ENCODE results near the gene SLC25A42. TPM values are rescaled to one million over a fixed set of nuclear protein-coding genes. Genes with fewer than 3 reads are reported as not detected.
A peak's percentile ranks its signal among the peaks of the same experiment; 100 is the strongest.
"Not testable (repeated sequence)": the region's sequence is repeated elsewhere in the genome, so short reads cannot be mapped to it uniquely, and the experiment has no call there.

SLC25A42 gene, protein sequence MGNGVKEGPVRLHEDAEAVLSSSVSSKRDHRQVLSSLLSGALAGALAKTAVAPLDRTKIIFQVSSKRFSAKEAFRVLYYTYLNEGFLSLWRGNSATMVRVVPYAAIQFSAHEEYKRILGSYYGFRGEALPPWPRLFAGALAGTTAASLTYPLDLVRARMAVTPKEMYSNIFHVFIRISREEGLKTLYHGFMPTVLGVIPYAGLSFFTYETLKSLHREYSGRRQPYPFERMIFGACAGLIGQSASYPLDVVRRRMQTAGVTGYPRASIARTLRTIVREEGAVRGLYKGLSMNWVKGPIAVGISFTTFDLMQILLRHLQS
- 4.5 and 6.2 TPM in 2 replicates for total RNA-seq (2014; rRNA removed; shearing (Covaris generic); ENCODE audit: low replicate concordance)

DNA sequence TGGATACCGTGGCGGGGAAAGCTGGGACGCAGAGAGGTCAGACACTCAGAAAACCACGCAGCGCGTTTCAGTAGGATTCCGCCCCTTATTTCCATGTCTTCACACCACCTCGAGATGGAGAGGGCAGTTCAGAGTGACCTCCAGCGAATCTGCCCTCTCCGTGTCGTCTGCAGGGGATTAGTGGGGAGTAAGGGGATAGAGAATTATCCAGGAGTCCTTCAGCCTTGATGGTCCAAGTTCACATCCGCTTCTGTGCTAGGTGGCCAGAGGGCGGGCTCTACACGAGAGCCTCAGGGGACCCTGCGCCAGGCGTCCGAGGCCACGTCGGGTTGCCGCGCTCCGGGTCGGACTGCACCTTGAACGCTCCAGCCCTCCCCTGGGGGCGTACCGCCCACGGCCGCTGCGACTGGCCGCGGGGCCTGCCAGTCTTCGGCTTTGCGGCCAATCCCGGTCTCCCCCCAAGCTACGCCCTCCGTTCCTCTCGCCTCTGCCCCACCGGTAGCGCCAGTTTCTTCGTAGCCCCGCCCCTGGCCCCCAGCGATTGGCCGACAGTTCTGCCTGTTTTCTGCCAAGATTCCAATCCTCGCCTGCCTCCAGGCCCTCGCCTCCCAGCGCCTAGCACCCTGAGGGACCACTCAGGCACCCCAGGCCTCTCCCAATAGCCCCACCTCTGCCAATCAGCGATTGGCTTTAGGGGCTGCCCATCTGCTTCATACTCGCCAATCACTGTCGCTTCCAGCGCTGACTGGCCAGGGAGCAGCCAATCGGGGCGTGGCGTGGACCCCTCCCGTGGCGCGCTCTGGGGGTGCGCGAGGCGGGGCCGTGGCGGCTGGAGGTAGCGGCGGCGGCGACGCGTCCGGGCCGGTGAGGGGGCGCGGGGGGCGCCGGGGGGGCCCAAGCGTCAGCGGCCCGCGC, at the start of gene SLC25A42:
TSS of gene SLC25A42 (plus strand) at position 812 of the 915 bp plus-strand sequence. CDS start 32,131 bp downstream, outside the sequence.
- H3K4me2 ChIP-seq (ENCODE audit: low read depth, low read length, poor library complexity, severe bottlenecking), result peak within 1 kb of the TSS; percentile 78
- H3K9me2 ChIP-seq (replicated peaks; ENCODE audit: insufficient read depth, low read length), result no peaks in the 10 kb centered on the region
- no peak within 1 kb of the TSS for H3K27ac ChIP-seq (ENCODE audit: low read length)
- H3K4me3 ChIP-seq (ENCODE audit: low read length), result peak within 1 kb of the TSS; percentile 66
- H3K4me1 ChIP-seq (ENCODE audit: low read length), result peaks cover 42% of the 10 kb centered on the region
- no peaks in the 10 kb centered on the region for H3K9me3 ChIP-seq (ENCODE audit: low read length)
- no peaks in the 10 kb centered on the region for H3K79me2 ChIP-seq (ENCODE audit: low read length)
- no peak within 1 kb of the TSS for H2AFZ ChIP-seq (ENCODE audit: low read length)
- H4K20me1 ChIP-seq (ENCODE audit: insufficient read depth, low read depth, low read length), result no peaks in the 10 kb centered on the region
- H3K9ac ChIP-seq (ENCODE audit: low read length), result peak within 1 kb of the TSS; percentile 70
- H3K27me3 ChIP-seq (ENCODE audit: low read length), result no peaks in the 10 kb centered on the region
- no peaks in the 10 kb centered on the region for H3K36me3 ChIP-seq (ENCODE audit: insufficient read depth, low read length)
- peak; percentile 100 for DNase-seq

DNA sequence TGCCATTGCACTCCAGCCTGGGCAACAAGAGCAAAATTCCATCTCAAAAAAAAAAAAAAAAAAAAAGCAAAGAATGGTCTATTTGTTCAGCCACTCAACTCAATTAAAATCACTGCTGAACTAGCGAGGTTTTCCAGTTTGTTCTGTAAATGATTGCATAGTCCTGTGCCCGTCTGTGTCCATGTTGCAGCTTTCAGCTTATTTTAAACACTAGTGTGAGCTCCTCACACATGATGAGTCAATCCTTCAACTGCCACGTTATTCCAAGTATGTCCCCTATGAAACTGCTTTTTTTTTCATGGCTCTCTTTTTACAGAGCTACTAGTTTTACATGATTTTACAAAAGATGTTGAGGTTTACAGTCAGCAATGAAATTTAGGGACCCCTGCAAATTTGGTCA, 42.7 kb upstream of the SLC25A42 start:
- H2AFZ ChIP-seq (ENCODE audit: low read length), result no peak overlapping the region
- no peak overlapping the region for H3K4me2 ChIP-seq (ENCODE audit: low read depth, low read length, poor library complexity, severe bottlenecking)
- no peak overlapping the region for H3K9ac ChIP-seq (ENCODE audit: low read length)
- H3K27ac ChIP-seq (ENCODE audit: low read length), result no peak overlapping the region
- no peak for DNase-seq
- H3K36me3 ChIP-seq (ENCODE audit: insufficient read depth, low read length), result peaks cover 54% of the 10 kb centered on the region
- no peaks in the 10 kb centered on the region for H3K27me3 ChIP-seq (ENCODE audit: low read length)
- no peaks in the 10 kb centered on the region for H3K9me2 ChIP-seq (replicated peaks; ENCODE audit: insufficient read depth, low read length)
- H4K20me1 ChIP-seq (ENCODE audit: insufficient read depth, low read depth, low read length), result peaks cover 58% of the 10 kb centered on the region
- H3K4me1 ChIP-seq (ENCODE audit: low read length), result no peaks in the 10 kb centered on the region
- no peaks in the 10 kb centered on the region for H3K9me3 ChIP-seq (ENCODE audit: low read length)
- no peak overlapping the region for H3K4me3 ChIP-seq (ENCODE audit: low read length)
- H3K79me2 ChIP-seq (ENCODE audit: low read length), result peaks cover 88% of the 10 kb centered on the region

DNA sequence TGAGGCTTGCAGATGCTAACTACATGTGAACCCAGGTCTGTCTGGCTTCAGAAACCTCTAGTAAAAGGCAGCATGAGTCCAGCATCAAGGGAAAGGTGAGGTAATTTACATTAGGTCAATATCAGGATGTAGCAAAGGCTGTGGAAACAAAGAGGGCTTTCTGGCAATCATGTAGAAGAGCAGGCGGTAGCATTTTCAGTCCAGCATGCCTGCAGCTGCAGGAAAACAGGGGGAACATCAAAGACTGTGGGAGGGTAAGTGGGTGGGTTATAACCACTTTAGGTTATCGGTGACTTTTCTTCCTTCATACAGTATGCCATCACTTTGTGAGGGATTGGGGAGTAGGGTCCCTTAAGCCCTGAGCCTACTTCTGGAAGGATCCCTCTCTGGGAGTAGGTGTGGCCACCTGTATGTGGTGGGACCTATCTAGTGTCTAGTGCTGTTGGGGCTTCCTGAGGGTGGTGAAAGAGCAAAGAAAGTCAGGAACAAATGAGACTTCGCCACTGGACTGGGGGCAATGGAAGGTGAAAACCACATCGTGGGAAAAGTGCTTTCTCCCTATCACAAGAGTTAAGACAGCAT, 41.3 kb upstream of the SLC25A42 start:
- Histone ChIP-seq H3K27ac (ENCODE audit: low read length) (no peak overlapping the region), H3K4me3 (ENCODE audit: low read length) (no peak overlapping the region), H3K27me3 (ENCODE audit: low read length) (no peaks in the 10 kb centered on the region), H3K4me1 (ENCODE audit: low read length) (no peaks in the 10 kb centered on the region), H3K4me2 (ENCODE audit: low read depth, low read length, poor library complexity, severe bottlenecking) (no peak overlapping the region), H3K9ac (ENCODE audit: low read length) (no peak overlapping the region), H3K79me2 (ENCODE audit: low read length) (peaks cover 88% of the 10 kb centered on the region), H3K9me3 (ENCODE audit: low read length) (no peaks in the 10 kb centered on the region), H3K9me2 (replicated peaks; ENCODE audit: insufficient read depth, low read length) (no peaks in the 10 kb centered on the region), H3K36me3 (ENCODE audit: insufficient read depth, low read length) (peaks cover 58% of the 10 kb centered on the region), H4K20me1 (ENCODE audit: insufficient read depth, low read depth, low read length) (peaks cover 59% of the 10 kb centered on the region), H2AFZ (ENCODE audit: low read length) (no peak overlapping the region)
- DNase-seq, result no peak

DNA sequence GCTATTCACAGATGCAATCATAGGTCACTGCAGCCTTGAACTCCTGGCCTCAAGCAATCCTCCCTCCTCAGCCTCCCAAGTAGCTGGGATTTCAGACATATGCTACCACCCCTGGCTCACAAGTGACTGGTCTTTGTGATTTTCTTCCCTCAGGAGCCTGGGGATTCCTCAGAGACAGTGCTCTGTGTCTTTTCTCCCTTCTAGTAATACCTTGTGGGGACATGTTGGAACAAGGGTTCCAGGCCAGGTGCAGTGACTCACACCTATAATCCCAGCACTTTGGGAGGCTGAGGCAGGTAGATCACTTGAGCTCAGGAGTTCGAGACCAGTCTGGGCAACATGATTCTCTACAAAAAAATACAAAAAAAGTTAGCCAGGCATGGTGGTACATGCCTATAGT, 40.4 kb upstream of the SLC25A42 start:
- peaks cover 88% of the 10 kb centered on the region for H3K79me2 ChIP-seq (ENCODE audit: low read length)
- H2AFZ ChIP-seq (ENCODE audit: low read length); H3K9me3 ChIP-seq (ENCODE audit: low read length); H3K4me2 ChIP-seq (ENCODE audit: low read depth, low read length, poor library complexity, severe bottlenecking); H3K27ac ChIP-seq (ENCODE audit: low read length); H3K4me3 ChIP-seq (ENCODE audit: low read length); H3K27me3 ChIP-seq (ENCODE audit: low read length); DNase-seq; H3K9me2 ChIP-seq (replicated peaks; ENCODE audit: insufficient read depth, low read length); H3K4me1 ChIP-seq (ENCODE audit: low read length); H3K9ac ChIP-seq (ENCODE audit: low read length): not testable (repeated sequence)
- H3K36me3 ChIP-seq (ENCODE audit: insufficient read depth, low read length), result peaks cover 60% of the 10 kb centered on the region
- H4K20me1 ChIP-seq (ENCODE audit: insufficient read depth, low read depth, low read length), result peaks cover 54% of the 10 kb centered on the region

DNA sequence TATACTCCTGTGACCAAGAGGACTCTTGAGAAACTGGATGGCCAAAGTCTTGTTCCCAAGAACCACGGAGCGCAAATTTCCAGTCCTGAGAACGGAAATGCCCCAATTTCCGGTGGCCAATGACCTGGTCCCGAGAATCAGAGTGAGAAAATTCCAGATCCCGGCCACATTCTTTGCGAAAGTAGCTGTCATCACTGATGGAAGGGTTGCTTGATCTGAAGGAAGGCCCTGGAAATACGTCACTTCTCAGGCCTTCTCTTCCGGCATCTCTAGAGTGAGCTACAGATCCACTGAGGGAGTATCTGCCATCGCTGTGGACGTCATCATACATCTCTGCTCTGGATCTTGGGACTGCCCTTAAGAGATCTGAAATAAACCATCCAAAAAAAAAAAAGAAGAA, 37.9 kb upstream of the SLC25A42 start:
- no peak overlapping the region for H3K9ac ChIP-seq (ENCODE audit: low read length)
- no peak overlapping the region for H2AFZ ChIP-seq (ENCODE audit: low read length)
- H3K4me3 ChIP-seq (ENCODE audit: low read length), result no peak overlapping the region
- H3K27ac ChIP-seq (ENCODE audit: low read length), result no peak overlapping the region
- no peaks in the 10 kb centered on the region for H3K9me2 ChIP-seq (replicated peaks; ENCODE audit: insufficient read depth, low read length)
- H3K9me3 ChIP-seq (ENCODE audit: low read length), result no peaks in the 10 kb centered on the region
- H3K4me1 ChIP-seq (ENCODE audit: low read length), result no peaks in the 10 kb centered on the region
- peaks cover 58% of the 10 kb centered on the region for H4K20me1 ChIP-seq (ENCODE audit: insufficient read depth, low read depth, low read length)
- no peaks in the 10 kb centered on the region for H3K27me3 ChIP-seq (ENCODE audit: low read length)
- peaks cover 89% of the 10 kb centered on the region for H3K79me2 ChIP-seq (ENCODE audit: low read length)
- no peak overlapping the region for H3K4me2 ChIP-seq (ENCODE audit: low read depth, low read length, poor library complexity, severe bottlenecking)
- peaks cover 59% of the 10 kb centered on the region for H3K36me3 ChIP-seq (ENCODE audit: insufficient read depth, low read length)
- no peak for DNase-seq

DNA sequence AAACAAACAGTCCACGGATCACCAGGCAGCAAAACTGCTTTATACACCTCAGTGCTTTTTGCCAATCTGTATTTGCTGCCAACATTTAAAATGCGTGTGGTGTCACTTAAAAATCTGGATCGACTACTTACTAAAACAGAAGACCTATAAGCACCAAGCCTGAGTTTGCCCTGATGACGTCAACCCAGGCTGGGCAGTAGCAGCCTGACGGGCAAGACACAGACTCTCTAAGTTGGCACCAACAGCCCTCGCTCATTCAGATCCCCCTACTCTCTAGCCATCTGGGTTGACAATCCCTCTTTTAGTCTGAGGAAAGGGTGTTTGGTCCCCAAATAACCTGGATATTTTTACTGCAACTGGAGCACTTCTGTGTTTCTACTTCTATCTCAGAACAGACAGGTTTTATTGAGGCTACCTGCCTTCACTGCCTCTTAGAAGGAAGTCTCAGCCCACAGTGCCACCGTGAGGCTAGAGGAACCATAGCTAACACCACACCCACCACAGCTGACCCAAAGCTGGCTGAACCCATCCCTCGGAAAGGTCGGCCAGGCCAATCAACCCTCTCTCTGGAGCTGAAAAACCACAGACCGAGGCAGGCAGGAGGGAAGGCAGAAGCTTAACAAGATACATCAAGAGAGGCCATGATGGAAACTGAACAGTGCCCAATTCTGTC, 37.4 kb upstream of the SLC25A42 start:
- no peak overlapping the region for H3K4me2 ChIP-seq (ENCODE audit: low read depth, low read length, poor library complexity, severe bottlenecking)
- H3K9me2 ChIP-seq (replicated peaks; ENCODE audit: insufficient read depth, low read length), result no peaks in the 10 kb centered on the region
- H3K4me3 ChIP-seq (ENCODE audit: low read length), result no peak overlapping the region
- no peak overlapping the region for H3K9ac ChIP-seq (ENCODE audit: low read length)
- H3K36me3 ChIP-seq (ENCODE audit: insufficient read depth, low read length), result peaks cover 56% of the 10 kb centered on the region
- peak; percentile 58 for DNase-seq
- H4K20me1 ChIP-seq (ENCODE audit: insufficient read depth, low read depth, low read length), result peaks cover 59% of the 10 kb centered on the region
- no peaks in the 10 kb centered on the region for H3K4me1 ChIP-seq (ENCODE audit: low read length)
- no peak overlapping the region for H3K27ac ChIP-seq (ENCODE audit: low read length)
- no peaks in the 10 kb centered on the region for H3K9me3 ChIP-seq (ENCODE audit: low read length)
- no peaks in the 10 kb centered on the region for H3K27me3 ChIP-seq (ENCODE audit: low read length)
- peaks cover 89% of the 10 kb centered on the region for H3K79me2 ChIP-seq (ENCODE audit: low read length)
- no peak overlapping the region for H2AFZ ChIP-seq (ENCODE audit: low read length)

DNA sequence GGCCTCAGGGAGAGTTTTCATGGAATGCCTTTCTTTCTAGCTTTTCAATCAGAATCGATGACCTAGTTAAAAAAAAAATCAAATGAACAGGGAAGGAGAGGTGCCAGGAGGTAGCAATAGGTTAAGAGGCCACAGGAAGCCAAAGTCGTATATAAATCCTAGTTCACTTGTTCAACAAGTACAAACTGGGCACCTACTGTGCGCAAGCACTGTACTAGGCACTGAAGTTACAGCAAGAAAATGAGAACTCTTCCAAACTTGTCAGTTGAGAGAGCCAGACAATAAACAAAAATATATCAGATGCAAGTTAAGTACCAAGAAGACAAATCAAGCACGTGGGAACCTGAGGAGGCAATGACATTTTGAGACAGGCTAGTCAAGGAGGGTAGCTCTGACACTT, 36.6 kb upstream of the SLC25A42 start:
- Histone ChIP-seq H3K9me3 (ENCODE audit: low read length) (no peaks in the 10 kb centered on the region), H3K27ac (ENCODE audit: low read length) (no peak overlapping the region), H3K79me2 (ENCODE audit: low read length) (peaks cover 92% of the 10 kb centered on the region), H2AFZ (ENCODE audit: low read length) (no peak overlapping the region), H3K4me1 (ENCODE audit: low read length) (peaks cover 5% of the 10 kb centered on the region), H3K36me3 (ENCODE audit: insufficient read depth, low read length) (peaks cover 54% of the 10 kb centered on the region), H3K27me3 (ENCODE audit: low read length) (no peaks in the 10 kb centered on the region), H3K9me2 (replicated peaks; ENCODE audit: insufficient read depth, low read length) (no peaks in the 10 kb centered on the region), H3K9ac (ENCODE audit: low read length) (no peak overlapping the region), H4K20me1 (ENCODE audit: insufficient read depth, low read depth, low read length) (peaks cover 58% of the 10 kb centered on the region), H3K4me3 (ENCODE audit: low read length) (no peak overlapping the region), H3K4me2 (ENCODE audit: low read depth, low read length, poor library complexity, severe bottlenecking) (no peak overlapping the region)
- no peak for DNase-seq
